Omental fat pad (tissue), 4 donors: ENCODE results near the gene GGACT. TPM values are rescaled to one million over a fixed set of nuclear protein-coding genes. Genes with fewer than 3 reads are reported as not detected.

Source experiments
- ATAC-seq: fragments of 150-250 bp; one replicate; pipeline ENCODE4 v1.9.1; 2016; ENCODE audit warnings: mild to moderate bottlenecking, moderate library complexity; ENCODE audit not compliant: low FRiP score
- DNase-seq: peaks from one replicate; pipeline ENCODE4 v3.0.0-alpha.2; 2019; ENCODE audit warnings: low spot score
- total RNA-seq, 4 donors: library from RNA; depleted of rRNA; stranded (reverse); fragments of >200 nt; gene quantifications; one replicate each; pipeline ENCODE4 v1.1.0, GENCODE V29; 2016
- TF ChIP-seq, protein P1 (sequence below), 3 donors: fragments of 450-650 bp; IDR thresholded peaks; one replicate each; pipeline ENCODE4 v1.5.1; 2016 to 2017; ENCODE audit warnings: antibody characterized with exemption in 3 of 3, mild to moderate bottlenecking in 3 of 3, moderate library complexity in 2 of 3

Gene GGACT
- total RNA-seq, 4 donors from 2014 or later, result 2.6 to 4.6 (median 3.1) TPM

GRCh38 chr13:100544866-100545683, 43.5 kb downstream of the GGACT start:
- no peak for DNase-seq
- no peak for ATAC-seq
- TF ChIP-seq, protein P1, sequence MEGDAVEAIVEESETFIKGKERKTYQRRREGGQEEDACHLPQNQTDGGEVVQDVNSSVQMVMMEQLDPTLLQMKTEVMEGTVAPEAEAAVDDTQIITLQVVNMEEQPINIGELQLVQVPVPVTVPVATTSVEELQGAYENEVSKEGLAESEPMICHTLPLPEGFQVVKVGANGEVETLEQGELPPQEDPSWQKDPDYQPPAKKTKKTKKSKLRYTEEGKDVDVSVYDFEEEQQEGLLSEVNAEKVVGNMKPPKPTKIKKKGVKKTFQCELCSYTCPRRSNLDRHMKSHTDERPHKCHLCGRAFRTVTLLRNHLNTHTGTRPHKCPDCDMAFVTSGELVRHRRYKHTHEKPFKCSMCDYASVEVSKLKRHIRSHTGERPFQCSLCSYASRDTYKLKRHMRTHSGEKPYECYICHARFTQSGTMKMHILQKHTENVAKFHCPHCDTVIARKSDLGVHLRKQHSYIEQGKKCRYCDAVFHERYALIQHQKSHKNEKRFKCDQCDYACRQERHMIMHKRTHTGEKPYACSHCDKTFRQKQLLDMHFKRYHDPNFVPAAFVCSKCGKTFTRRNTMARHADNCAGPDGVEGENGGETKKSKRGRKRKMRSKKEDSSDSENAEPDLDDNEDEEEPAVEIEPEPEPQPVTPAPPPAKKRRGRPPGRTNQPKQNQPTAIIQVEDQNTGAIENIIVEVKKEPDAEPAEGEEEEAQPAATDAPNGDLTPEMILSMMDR (IDR thresholded peaks at IDR 0.05), result no peak

- ATAC-seq (no peak), DNase-seq (no peak)
- TF ChIP-seq, protein P1 (IDR thresholded peaks at IDR 0.05), result no peak
Observed at GRCh38 chr13:100543872-100544602, 44.6 kb downstream of the GGACT start.

DNA sequence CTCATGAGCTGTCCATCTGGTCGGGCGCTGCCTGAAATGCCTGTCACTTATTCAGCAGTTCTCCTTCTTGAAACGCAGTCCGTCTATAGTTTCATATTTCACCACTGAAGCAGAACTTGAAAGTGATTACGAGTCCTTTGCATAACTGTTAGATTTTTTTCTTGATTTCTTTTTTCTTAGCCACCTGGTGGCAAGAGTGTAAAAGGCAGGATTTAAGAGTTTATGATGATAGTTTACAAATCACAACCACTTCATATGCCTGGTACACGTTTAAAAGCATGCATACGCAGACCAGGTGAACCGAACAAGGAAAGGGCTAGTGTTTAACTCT, 45.8 kb downstream of the GGACT start:
- DNase-seq (no peak), ATAC-seq (no peak)
- TF ChIP-seq, protein P1 (IDR thresholded peaks at IDR 0.05), result peak in 1 of 3 donors; percentile 19

- TF ChIP-seq, protein P1 (IDR thresholded peaks at IDR 0.05), result no peak
- ATAC-seq (no peak), DNase-seq (no peak)
Observed at GRCh38 chr13:100541897-100542825, 46.4 kb downstream of the GGACT start.

DNA sequence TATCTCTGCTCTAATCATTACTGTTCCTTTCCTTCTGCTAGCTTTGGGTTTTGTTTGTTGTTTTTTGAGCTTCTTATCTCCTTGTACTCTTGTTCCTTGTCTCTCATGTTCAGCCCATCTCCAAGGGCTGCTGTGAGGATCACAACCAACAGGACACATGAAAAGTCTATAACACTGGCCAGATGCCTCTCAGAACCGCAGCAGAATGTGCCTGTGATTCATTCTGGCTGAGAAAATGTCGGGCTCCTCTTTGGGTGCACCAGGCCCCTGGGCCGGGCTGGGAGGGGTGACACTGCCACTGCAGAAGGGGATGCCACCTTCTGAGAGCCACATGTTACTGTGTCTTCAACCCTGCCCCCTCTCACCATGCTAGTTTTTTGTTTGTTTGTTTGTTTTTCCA, 48.0 kb downstream of the GGACT start:
- TF ChIP-seq, protein P1 (IDR thresholded peaks at IDR 0.05), result no peak
- no peak for DNase-seq
- no peak for ATAC-seq

DNA sequence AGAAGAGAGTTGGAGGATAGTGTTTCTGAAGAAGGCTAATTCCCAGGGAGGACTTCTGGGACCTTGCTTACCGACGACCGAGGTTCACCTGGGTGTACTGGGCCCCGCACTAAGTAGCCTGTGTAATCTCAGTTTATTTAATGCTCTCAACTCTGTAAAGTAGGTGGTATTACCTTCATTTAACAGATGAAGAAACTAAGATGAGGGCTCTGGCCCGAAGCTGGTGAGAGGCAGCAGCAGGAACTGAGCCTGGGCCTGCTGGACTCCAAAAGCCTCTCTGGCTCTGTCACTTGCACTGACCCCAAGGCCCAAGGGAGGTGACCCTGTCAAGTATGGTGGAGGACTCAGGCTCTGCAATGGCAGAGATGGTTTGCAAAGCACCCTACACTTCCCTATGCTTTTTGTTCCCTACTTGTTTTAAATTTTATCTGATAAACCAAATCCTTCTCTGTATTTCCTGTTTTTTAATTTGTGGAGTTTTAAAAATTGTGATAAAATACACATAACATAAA, 50.6 kb downstream of the GGACT start:
- no peak for ATAC-seq
- no peak for DNase-seq
- TF ChIP-seq, protein P1 (IDR thresholded peaks at IDR 0.05), result no peak
